ENCODE data around the gene ITPR1. TPM values are rescaled to one million over a fixed set of nuclear protein-coding genes. Genes with fewer than 3 reads are reported as not detected.

Gene ITPR1
- total RNA-seq, 1 experiment from 2014 or later, result 11.3 TPM

GRCh38 chr3:4887177-4887576 is 394.0 kb downstream of the ITPR1 start:
- Histone ChIP-seq H2AFZ (no peak overlapping the region), H3K4me1 (replicated peaks; ENCODE audit: insufficient read depth) (no peaks in the 10 kb centered on the region), H3K79me2 (ENCODE audit: low read depth) (no peaks in the 10 kb centered on the region), H3F3A (ENCODE audit: insufficient read depth, low read depth) (no peaks in the 10 kb centered on the region), H3K27me3 (ENCODE audit: insufficient read depth, low read depth) (no peaks in the 10 kb centered on the region), H3K4me2 (no peak overlapping the region), H3K27ac (no peak overlapping the region), H3K36me3 (ENCODE audit: low read depth) (no peaks in the 10 kb centered on the region), H3K4me3 (no peak overlapping the region), H3K9me3 (ENCODE audit: insufficient read depth, low read depth) (no peaks in the 10 kb centered on the region), H4K20me1 (ENCODE audit: insufficient read depth) (no peaks in the 10 kb centered on the region), H3K9me2 (ENCODE audit: insufficient read depth) (no peaks in the 10 kb centered on the region)
- intact Hi-C loops (cut with micrococcal nuclease; ENCODE audit: unreplicated experiment), result loop anchor here (5.0 kb wide), 1 partner anchor 165 kb away; no protein-coding TSS in a partner anchor
- ChIA-PET CTCF (no interaction called here), POLR2A (ENCODE audit: unreplicated experiment) (no interaction called here)
- DNase-seq, result no peak
- TF ChIP-seq CTCF (conservative IDR thresholded peaks at IDR 0.05), result no peak
- no peak for TF ChIP-seq EZH2 (IDR thresholded peaks at IDR 0.05; ENCODE audit: low read depth)
- BruUV-seq (replicated peaks), result no TSS peak

- no peaks in the 10 kb centered on the region for H4K20me1 ChIP-seq (ENCODE audit: insufficient read depth)
- H3K4me2 ChIP-seq, result no peak overlapping the region
- no peaks in the 10 kb centered on the region for H3K9me2 ChIP-seq (ENCODE audit: insufficient read depth)
- H3F3A ChIP-seq (ENCODE audit: insufficient read depth, low read depth), result no peaks in the 10 kb centered on the region
- no peak overlapping the region for H3K4me3 ChIP-seq
- no TSS peak for BruUV-seq (replicated peaks)
- H3K36me3 ChIP-seq (ENCODE audit: low read depth), result no peaks in the 10 kb centered on the region
- no peak for TF ChIP-seq EZH2 (IDR thresholded peaks at IDR 0.05; ENCODE audit: low read depth)
- no peak for TF ChIP-seq CTCF (conservative IDR thresholded peaks at IDR 0.05)
- H3K9me3 ChIP-seq (ENCODE audit: insufficient read depth, low read depth), result no peaks in the 10 kb centered on the region
- POLR2A ChIA-PET (ENCODE audit: unreplicated experiment), result no interaction called here
- H3K27me3 ChIP-seq (ENCODE audit: insufficient read depth, low read depth), result no peaks in the 10 kb centered on the region
- no peaks in the 10 kb centered on the region for H3K4me1 ChIP-seq (replicated peaks; ENCODE audit: insufficient read depth)
- H2AFZ ChIP-seq, result no peak overlapping the region
- H3K27ac ChIP-seq, result no peak overlapping the region
- CTCF ChIA-PET, result no interaction called here
- intact Hi-C loops (cut with micrococcal nuclease; ENCODE audit: unreplicated experiment), result loop anchor here (5.0 kb wide), 1 partner anchor 167 kb away; no protein-coding TSS in a partner anchor
- DNase-seq, result no peak
- no peaks in the 10 kb centered on the region for H3K79me2 ChIP-seq (ENCODE audit: low read depth)
Measured at GRCh38 chr3:4888913-4889846, 396.0 kb downstream of the ITPR1 start.

- ChIA-PET CTCF (no interaction called here), POLR2A (ENCODE audit: unreplicated experiment) (no interaction called here)
- no peak overlapping the region for H3K27ac ChIP-seq
- no peak overlapping the region for H3K4me2 ChIP-seq
- no peaks in the 10 kb centered on the region for H3K9me2 ChIP-seq (ENCODE audit: insufficient read depth)
- H3K27me3 ChIP-seq (ENCODE audit: insufficient read depth, low read depth), result no peaks in the 10 kb centered on the region
- DNase-seq, result no peak
- no peaks in the 10 kb centered on the region for H3F3A ChIP-seq (ENCODE audit: insufficient read depth, low read depth)
- no peaks in the 10 kb centered on the region for H3K4me1 ChIP-seq (replicated peaks; ENCODE audit: insufficient read depth)
- H3K4me3 ChIP-seq, result no peak overlapping the region
- H3K9me3 ChIP-seq (ENCODE audit: insufficient read depth, low read depth), result no peaks in the 10 kb centered on the region
- TF ChIP-seq CTCF (conservative IDR thresholded peaks at IDR 0.05) (no peak), EZH2 (IDR thresholded peaks at IDR 0.05; ENCODE audit: low read depth) (no peak)
- H4K20me1 ChIP-seq (ENCODE audit: insufficient read depth), result no peaks in the 10 kb centered on the region
- H3K79me2 ChIP-seq (ENCODE audit: low read depth), result no peaks in the 10 kb centered on the region
- no peaks in the 10 kb centered on the region for H3K36me3 ChIP-seq (ENCODE audit: low read depth)
- intact Hi-C loops (cut with micrococcal nuclease; ENCODE audit: unreplicated experiment), result loop anchor here (5.0 kb wide), 1 partner anchor 168 kb away; no protein-coding TSS in a partner anchor
- H2AFZ ChIP-seq, result no peak overlapping the region
- BruUV-seq (replicated peaks), result no TSS peak
Measured at GRCh38 chr3:4889896-4890295, 396.7 kb downstream of the ITPR1 start.

All from PC-9 (cell line).